HepG2 (cell line): ENCODE results near the gene PVR. TPM values are rescaled to one million over a fixed set of nuclear protein-coding genes. Genes with fewer than 3 reads are reported as not detected.

Experiments used
- AHR ChIP-seq: IDR thresholded peaks from 2 replicates; pipeline ENCODE4 v1.6.1; 2018; ENCODE audit warnings: missing genetic modification reagents, missing compliant biosample characterization
- CC2D1A ChIP-seq: sonication (generic); formaldehyde crosslinking; IDR thresholded peaks from 2 replicates; pipeline ENCODE4 v1.8.1; 2023; ENCODE audit warnings: mild to moderate bottlenecking, missing genetic modification reagents
- MED1 ChIP-seq: sonication (generic); formaldehyde crosslinking; IDR thresholded peaks from 2 replicates; pipeline ENCODE4 v1.4.0; 2020; ENCODE audit warnings: missing genetic modification reagents
- NFYB ChIP-seq: sonication (generic); formaldehyde crosslinking; IDR thresholded peaks from 2 replicates; pipeline ENCODE4 v1.4.0; 2020; ENCODE audit warnings: missing genetic modification reagents
- NR2F2 ChIP-seq: IDR thresholded peaks from 2 replicates; pipeline ENCODE4 v1.6.1; 2012; ENCODE audit warnings: low read depth, inconsistent platforms, borderline replicate concordance
- NRL ChIP-seq: sonication (generic); formaldehyde crosslinking; IDR thresholded peaks from 2 replicates; pipeline ENCODE4 v1.5.0; 2020; ENCODE audit warnings: missing genetic modification reagents, mild to moderate bottlenecking, moderate library complexity, borderline replicate concordance
- RBAK ChIP-seq: sonication (generic); formaldehyde crosslinking; IDR thresholded peaks from 2 replicates; pipeline ENCODE4 v1.5.1; 2020; ENCODE audit warnings: mild to moderate bottlenecking, missing genetic modification reagents
- SYNCRIP ChIP-seq: fragments of 200-400 bp; formaldehyde crosslinking; IDR thresholded peaks from 2 replicates; pipeline ENCODE4 v1.6.1; 2018; ENCODE audit warnings: mild to moderate bottlenecking, low read depth, low read length; ENCODE audit not compliant: insufficient read depth
- ZBTB20 ChIP-seq: sonication (generic); formaldehyde crosslinking; IDR thresholded peaks from 2 replicates; pipeline ENCODE4 v1.8.1; 2023; ENCODE audit warnings: missing genetic modification reagents, low read depth, mild to moderate bottlenecking, borderline replicate concordance
- ZNF501 ChIP-seq: sonication (generic); formaldehyde crosslinking; IDR thresholded peaks from 2 replicates; pipeline ENCODE4 v1.5.1; 2020; ENCODE audit warnings: mild to moderate bottlenecking, moderate library complexity, missing genetic modification reagents
- polyA plus RNA-seq, 8 experiments: library from polyadenylated mRNA; depleted of rRNA in 3 of 8; stranded (reverse) in 7 of 8; unstranded in 1 of 8; fragments of >200 nt; fragmentation: Illumina TruSeq in 4 of 8; extraction: Trizol in 4 of 8; gene quantifications; 2 replicates each; pipeline versions ENCODE4 v1.2.1 to v1.2.3, GENCODE V29; 2011 to 2016; ENCODE audit warnings: low read depth in 4 of 8, missing spikeins in 1 of 8, mixed read lengths in 1 of 8; ENCODE audit not compliant: insufficient read depth in 1 of 8
- total RNA-seq, 5 experiments: library from RNA; depleted of rRNA; stranded (reverse); fragments of >200 nt; fragmentation: Illumina TruSeq; extraction: Trizol; gene quantifications; 2 replicates each; pipeline ENCODE4 v1.2.3, GENCODE V29; 2016; ENCODE audit warnings: low read depth in 1 of 5
- TF ChIP-seq, protein P1 (sequence below): sonication (generic); formaldehyde crosslinking; IDR thresholded peaks from 2 replicates; pipeline ENCODE4 v1.4.0; 2020; ENCODE audit warnings: missing genetic modification reagents
- TF ChIP-seq, protein P2 (sequence below): sonication (generic); formaldehyde crosslinking; IDR thresholded peaks from 2 replicates; pipeline ENCODE4 v1.4.0; 2020; ENCODE audit warnings: missing genetic modification reagents
- TF ChIP-seq, protein P3 (sequence below): sonication (generic); formaldehyde crosslinking; IDR thresholded peaks from 2 replicates; pipeline ENCODE4 v1.4.0; 2020; ENCODE audit warnings: mild to moderate bottlenecking, missing genetic modification reagents
- TF ChIP-seq, protein P4 (sequence below): sonication (generic); formaldehyde crosslinking; IDR thresholded peaks from 2 replicates; pipeline ENCODE4 v1.5.0; 2020; ENCODE audit warnings: missing genetic modification reagents
- TF ChIP-seq, protein P5 (sequence below): IDR thresholded peaks from 2 replicates; pipeline ENCODE4 v1.6.1; 2016; ENCODE audit warnings: low read depth, borderline replicate concordance
- TF ChIP-seq, protein P6 (sequence below): sonication (generic); formaldehyde crosslinking; IDR thresholded peaks from 2 replicates; pipeline ENCODE4 v1.9.0; 2022; ENCODE audit warnings: missing genetic modification reagents, mild to moderate bottlenecking, borderline replicate concordance

The PVR gene
- total and polyA plus RNA-seq, 2 of the 13 experiments (the other 11 are each of a cell fraction or from before 2014, with no cell fraction given), result 43.4 to 46.6 TPM

DNA sequence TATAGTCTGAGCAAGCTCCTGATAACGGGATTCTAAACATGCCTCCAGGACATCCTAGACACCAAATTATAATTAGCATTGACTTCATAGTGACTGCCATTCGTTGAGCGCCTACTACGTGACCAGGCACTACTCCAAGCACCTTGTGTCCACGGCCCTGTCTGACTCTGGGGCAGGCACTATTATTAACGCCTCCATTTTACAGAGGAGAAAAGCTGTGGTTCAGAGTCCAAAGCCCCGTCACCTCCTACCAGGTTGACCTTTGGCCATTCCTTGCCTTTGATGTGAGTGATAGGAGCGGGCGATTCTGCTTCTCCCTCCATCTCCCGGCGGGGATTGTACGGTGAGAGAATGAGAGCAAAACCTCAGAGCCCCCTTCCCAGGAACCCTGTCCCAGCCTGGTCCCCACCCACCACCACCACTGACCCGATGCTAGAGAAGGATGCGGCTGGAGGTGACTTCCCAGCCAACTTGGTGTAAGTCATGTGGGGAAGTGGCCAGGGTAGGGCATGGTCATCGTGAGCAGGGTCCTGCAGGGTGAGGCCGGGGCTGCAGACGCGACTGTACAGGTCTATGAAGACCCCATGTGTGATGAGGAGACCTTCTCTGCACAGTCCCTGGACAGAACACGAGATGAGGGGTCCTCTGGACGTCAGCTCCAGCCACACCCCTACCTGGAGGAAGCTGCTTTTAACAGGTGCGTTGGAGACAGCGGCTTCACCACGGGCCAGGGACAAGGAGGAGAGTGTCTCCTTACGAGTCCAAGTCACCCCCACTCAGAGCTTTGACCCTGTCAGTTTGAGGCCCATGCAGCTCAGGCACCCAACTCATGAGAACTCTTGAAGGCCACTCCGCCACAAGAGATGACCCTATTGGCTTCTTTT is 30.2 kb upstream of the PVR start, which contains the start of gene IGSF23 (continued):
- no peak for TF ChIP-seq RBAK (CRISPR knock-in tag)
- TF ChIP-seq SYNCRIP, result no peak
- TF ChIP-seq, protein P1, sequence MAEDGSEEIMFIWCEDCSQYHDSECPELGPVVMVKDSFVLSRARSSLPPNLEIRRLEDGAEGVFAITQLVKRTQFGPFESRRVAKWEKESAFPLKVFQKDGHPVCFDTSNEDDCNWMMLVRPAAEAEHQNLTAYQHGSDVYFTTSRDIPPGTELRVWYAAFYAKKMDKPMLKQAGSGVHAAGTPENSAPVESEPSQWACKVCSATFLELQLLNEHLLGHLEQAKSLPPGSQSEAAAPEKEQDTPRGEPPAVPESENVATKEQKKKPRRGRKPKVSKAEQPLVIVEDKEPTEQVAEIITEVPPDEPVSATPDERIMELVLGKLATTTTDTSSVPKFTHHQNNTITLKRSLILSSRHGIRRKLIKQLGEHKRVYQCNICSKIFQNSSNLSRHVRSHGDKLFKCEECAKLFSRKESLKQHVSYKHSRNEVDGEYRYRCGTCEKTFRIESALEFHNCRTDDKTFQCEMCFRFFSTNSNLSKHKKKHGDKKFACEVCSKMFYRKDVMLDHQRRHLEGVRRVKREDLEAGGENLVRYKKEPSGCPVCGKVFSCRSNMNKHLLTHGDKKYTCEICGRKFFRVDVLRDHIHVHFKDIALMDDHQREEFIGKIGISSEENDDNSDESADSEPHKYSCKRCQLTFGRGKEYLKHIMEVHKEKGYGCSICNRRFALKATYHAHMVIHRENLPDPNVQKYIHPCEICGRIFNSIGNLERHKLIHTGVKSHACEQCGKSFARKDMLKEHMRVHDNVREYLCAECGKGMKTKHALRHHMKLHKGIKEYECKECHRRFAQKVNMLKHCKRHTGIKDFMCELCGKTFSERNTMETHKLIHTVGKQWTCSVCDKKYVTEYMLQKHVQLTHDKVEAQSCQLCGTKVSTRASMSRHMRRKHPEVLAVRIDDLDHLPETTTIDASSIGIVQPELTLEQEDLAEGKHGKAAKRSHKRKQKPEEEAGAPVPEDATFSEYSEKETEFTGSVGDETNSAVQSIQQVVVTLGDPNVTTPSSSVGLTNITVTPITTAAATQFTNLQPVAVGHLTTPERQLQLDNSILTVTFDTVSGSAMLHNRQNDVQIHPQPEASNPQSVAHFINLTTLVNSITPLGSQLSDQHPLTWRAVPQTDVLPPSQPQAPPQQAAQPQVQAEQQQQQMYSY (CRISPR knock-in tag), result no peak
- no peak for TF ChIP-seq NRL (CRISPR knock-in tag)
- no peak for TF ChIP-seq NFYB (CRISPR knock-in tag)
- no peak for TF ChIP-seq CC2D1A (CRISPR knock-in tag)
- TF ChIP-seq, protein P2, sequence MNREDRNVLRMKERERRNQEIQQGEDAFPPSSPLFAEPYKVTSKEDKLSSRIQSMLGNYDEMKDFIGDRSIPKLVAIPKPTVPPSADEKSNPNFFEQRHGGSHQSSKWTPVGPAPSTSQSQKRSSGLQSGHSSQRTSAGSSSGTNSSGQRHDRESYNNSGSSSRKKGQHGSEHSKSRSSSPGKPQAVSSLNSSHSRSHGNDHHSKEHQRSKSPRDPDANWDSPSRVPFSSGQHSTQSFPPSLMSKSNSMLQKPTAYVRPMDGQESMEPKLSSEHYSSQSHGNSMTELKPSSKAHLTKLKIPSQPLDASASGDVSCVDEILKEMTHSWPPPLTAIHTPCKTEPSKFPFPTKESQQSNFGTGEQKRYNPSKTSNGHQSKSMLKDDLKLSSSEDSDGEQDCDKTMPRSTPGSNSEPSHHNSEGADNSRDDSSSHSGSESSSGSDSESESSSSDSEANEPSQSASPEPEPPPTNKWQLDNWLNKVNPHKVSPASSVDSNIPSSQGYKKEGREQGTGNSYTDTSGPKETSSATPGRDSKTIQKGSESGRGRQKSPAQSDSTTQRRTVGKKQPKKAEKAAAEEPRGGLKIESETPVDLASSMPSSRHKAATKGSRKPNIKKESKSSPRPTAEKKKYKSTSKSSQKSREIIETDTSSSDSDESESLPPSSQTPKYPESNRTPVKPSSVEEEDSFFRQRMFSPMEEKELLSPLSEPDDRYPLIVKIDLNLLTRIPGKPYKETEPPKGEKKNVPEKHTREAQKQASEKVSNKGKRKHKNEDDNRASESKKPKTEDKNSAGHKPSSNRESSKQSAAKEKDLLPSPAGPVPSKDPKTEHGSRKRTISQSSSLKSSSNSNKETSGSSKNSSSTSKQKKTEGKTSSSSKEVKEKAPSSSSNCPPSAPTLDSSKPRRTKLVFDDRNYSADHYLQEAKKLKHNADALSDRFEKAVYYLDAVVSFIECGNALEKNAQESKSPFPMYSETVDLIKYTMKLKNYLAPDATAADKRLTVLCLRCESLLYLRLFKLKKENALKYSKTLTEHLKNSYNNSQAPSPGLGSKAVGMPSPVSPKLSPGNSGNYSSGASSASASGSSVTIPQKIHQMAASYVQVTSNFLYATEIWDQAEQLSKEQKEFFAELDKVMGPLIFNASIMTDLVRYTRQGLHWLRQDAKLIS (CRISPR knock-in tag), result no peak
- TF ChIP-seq MED1 (CRISPR knock-in tag), result peak; percentile 79
- TF ChIP-seq AHR, result no peak
- TF ChIP-seq, protein P3, sequence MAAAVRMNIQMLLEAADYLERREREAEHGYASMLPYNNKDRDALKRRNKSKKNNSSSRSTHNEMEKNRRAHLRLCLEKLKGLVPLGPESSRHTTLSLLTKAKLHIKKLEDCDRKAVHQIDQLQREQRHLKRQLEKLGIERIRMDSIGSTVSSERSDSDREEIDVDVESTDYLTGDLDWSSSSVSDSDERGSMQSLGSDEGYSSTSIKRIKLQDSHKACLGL (CRISPR knock-in tag), result 0 out of 2 replicates have a peak, but pooled peaks have one; percentile 66
- TF ChIP-seq, protein P4, sequence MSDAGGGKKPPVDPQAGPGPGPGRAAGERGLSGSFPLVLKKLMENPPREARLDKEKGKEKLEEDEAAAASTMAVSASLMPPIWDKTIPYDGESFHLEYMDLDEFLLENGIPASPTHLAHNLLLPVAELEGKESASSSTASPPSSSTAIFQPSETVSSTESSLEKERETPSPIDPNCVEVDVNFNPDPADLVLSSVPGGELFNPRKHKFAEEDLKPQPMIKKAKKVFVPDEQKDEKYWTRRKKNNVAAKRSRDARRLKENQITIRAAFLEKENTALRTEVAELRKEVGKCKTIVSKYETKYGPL (CRISPR knock-in tag), result no peak
- no peak for TF ChIP-seq ZBTB20 (CRISPR knock-in tag)
- TF ChIP-seq ZNF501 (CRISPR knock-in tag), result no peak
- TF ChIP-seq, protein P5, sequence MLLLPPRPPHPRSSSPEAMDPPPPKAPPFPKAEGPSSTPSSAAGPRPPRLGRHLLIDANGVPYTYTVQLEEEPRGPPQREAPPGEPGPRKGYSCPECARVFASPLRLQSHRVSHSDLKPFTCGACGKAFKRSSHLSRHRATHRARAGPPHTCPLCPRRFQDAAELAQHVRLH, result peak; percentile 41; the same call in 1 of the 2 replicates
- TF ChIP-seq NR2F2, result peak; percentile 71; the same call in 1 of the 2 replicates
- TF ChIP-seq, protein P6, sequence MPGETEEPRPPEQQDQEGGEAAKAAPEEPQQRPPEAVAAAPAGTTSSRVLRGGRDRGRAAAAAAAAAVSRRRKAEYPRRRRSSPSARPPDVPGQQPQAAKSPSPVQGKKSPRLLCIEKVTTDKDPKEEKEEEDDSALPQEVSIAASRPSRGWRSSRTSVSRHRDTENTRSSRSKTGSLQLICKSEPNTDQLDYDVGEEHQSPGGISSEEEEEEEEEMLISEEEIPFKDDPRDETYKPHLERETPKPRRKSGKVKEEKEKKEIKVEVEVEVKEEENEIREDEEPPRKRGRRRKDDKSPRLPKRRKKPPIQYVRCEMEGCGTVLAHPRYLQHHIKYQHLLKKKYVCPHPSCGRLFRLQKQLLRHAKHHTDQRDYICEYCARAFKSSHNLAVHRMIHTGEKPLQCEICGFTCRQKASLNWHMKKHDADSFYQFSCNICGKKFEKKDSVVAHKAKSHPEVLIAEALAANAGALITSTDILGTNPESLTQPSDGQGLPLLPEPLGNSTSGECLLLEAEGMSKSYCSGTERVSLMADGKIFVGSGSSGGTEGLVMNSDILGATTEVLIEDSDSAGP (CRISPR knock-in tag), result 0 out of 2 replicates have a peak, but pooled peaks have one; percentile 42
